ENCODE measurements around the gene EIF1AD.

- TF ChIP-seq, protein P1, sequence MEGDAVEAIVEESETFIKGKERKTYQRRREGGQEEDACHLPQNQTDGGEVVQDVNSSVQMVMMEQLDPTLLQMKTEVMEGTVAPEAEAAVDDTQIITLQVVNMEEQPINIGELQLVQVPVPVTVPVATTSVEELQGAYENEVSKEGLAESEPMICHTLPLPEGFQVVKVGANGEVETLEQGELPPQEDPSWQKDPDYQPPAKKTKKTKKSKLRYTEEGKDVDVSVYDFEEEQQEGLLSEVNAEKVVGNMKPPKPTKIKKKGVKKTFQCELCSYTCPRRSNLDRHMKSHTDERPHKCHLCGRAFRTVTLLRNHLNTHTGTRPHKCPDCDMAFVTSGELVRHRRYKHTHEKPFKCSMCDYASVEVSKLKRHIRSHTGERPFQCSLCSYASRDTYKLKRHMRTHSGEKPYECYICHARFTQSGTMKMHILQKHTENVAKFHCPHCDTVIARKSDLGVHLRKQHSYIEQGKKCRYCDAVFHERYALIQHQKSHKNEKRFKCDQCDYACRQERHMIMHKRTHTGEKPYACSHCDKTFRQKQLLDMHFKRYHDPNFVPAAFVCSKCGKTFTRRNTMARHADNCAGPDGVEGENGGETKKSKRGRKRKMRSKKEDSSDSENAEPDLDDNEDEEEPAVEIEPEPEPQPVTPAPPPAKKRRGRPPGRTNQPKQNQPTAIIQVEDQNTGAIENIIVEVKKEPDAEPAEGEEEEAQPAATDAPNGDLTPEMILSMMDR (conservative IDR thresholded peaks at IDR 0.05; ENCODE audit: low read depth, low read length): no peak
- TF ChIP-seq EZH2 (IDR thresholded peaks at IDR 0.05; ENCODE audit: low read length, unreplicated experiment): no peak
- no peak for TF ChIP-seq EZH2phosphoT487 (IDR thresholded peaks at IDR 0.05; ENCODE audit: borderline replicate concordance, low read length)
These were observed 19.8 kb downstream of the EIF1AD start for GRCh38 chr11:65981972-65982823.
